Hindlimb muscle (tissue), 1 donor: ENCODE data around the gene JOSD2. TPM values are rescaled to one million over a fixed set of nuclear protein-coding genes. Genes with fewer than 3 reads are reported as not detected.
"Not testable (repeated sequence)": the region's sequence is repeated elsewhere in the genome, so short reads cannot be mapped to it uniquely, and the experiment has no call there.

Experiments
- DNase-seq: peaks from one replicate; pipeline ENCODE4 v3.0.0-alpha.2; 2013
- polyA plus RNA-seq: library from polyadenylated mRNA; unstranded; fragments of 120-200 nt; gene quantifications from one replicate; pipeline ENCODE4 v1.2.1, GENCODE V29; 2013; ENCODE audit not compliant: insufficient read length

Gene JOSD2
- polyA plus RNA-seq, 1 donor, result 28.5 TPM

GRCh38 chr19:50546527-50547221 is 35.7 kb upstream of the JOSD2 start:
- no peak for DNase-seq

- no peak for DNase-seq
These were observed 32.0 kb upstream of the JOSD2 start for GRCh38 chr19:50542943-50543342.

DNA sequence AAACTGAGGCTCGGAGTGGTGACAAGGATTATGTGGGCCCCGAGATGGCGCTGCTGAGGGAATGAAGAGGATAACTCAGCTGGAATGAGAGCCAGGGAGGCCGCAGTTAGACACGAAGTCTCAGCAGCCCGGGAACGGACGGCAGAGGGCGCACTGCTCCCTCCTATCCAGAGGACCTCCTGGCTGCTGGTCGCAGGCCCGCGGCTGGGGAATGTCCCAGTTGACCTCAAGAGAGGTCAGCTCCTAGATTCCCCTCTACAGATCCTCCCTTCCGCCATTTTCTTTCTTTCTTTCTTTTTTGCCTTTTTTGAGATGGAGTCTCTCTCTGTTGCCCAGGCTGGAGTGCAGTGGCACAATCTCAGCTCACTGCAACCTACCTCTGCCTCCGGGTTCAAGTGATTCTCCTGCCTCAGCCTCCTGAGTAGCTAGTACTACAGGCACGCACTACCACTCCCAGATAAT is 26.8 kb upstream of the JOSD2 start:
- DNase-seq, result peak; percentile 65

DNA sequence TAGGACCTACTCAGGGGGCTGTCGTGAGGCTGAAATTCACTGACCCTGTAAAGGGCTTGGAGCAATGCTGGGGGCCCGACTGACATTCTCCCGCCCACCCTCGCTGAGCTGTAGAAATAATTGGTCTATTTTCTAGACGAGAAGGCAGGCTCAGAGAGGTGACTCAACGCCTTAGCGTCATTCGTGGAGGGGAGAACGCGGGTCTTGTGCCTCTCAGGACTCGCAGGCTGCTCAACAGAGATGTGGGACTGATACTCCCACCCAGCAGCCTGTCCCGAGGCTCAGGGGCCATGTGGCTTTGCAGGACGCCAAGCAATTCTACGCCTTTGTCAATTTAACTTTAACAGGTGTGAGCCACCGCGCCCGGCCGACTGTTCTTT is 26.3 kb upstream of the JOSD2 start:
- no peak for DNase-seq

GRCh38 chr19:50536662-50537305 is 25.8 kb upstream of the JOSD2 start:
- DNase-seq, result no peak

DNA sequence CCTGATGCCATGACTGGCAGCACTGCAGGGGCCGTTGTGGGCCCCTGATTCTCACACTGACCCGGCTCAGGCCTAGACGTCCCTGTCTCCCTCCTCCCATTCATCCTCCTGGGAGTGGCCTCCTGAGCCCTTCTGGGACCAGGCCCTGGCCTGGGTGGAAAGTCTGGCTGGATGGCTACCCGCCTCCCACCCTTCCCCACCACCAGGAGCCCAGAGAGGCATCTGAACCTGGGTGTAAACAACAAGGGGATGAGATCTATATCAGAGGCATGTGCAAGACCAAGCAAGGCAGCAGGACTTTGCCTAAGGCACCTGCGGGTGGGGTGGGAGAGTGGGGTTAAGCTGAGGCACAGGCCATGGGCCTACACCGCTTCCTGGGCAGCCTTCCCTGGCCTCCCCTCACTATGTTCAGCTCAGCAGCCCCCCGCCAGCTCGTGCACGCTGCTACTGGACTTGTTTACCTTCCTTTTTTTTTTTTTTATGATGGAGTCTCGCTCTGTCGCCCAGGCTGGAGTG is 24.7 kb upstream of the JOSD2 start:
- no peak for DNase-seq

DNA sequence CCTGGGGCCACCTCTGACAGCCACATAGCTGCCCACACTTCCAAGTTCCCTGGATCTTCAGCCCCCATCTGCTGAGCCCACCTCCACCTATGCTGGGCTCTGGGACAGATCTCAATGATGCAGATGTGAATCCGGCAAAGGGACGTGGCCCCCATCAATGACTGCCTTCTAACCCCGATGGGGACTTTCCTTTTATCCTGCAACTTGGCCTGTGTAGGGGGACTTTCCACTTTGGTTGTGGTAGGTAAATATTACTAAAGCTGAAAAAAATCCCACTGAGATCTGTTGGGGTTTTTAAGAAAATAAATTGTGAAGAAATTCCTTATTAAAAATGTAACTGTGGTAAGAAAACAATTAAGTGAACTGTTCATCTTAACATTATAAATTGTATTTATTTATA is 23.5 kb upstream of the JOSD2 start:
- DNase-seq, result no peak

DNA sequence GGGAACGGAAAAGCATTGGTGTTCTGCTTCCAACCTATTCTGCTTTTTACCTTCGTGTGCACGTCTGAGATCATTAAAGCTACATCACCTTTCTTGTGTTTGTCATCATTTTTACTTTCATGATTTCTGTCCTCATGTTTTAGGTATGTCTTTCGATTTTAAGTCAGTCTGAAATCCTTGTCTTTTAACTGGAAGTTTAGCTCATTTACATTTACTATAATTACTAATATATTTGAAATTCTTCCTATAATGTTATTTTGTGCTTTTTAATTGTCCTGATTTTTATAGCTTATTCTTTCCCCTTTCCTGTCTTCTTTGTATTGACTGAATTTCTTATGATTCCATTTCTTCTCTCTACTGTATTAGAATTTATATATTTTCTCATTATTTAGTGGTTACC is 22.0 kb upstream of the JOSD2 start:
- DNase-seq, result no peak

GRCh38 chr19:50531171-50531612 is 20.2 kb upstream of the JOSD2 start:
- no peak for DNase-seq

DNA sequence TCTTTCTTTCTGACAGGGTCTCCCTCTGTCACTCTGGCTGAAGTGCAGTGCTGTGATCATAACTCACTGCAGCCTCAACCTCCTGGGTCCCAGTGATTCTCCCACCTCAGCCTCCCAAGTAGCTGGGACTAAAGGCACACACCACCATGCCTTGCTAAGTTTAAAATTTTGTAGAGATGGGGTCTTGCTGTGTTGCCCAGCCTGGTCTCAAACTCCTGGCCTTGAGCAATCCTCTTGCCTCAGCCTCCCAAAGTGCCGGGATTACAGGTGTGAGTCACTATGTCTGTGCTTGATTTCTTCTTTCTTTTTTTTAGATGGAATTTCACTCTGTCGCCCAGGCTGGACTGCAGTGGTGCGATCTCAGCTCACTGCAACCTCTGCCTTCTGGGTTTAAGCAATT is 17.1 kb upstream of the JOSD2 start:
- not testable (repeated sequence) for DNase-seq

GRCh38 chr19:50522881-50523280 is 11.9 kb upstream of the JOSD2 start:
- no peak for DNase-seq

DNA sequence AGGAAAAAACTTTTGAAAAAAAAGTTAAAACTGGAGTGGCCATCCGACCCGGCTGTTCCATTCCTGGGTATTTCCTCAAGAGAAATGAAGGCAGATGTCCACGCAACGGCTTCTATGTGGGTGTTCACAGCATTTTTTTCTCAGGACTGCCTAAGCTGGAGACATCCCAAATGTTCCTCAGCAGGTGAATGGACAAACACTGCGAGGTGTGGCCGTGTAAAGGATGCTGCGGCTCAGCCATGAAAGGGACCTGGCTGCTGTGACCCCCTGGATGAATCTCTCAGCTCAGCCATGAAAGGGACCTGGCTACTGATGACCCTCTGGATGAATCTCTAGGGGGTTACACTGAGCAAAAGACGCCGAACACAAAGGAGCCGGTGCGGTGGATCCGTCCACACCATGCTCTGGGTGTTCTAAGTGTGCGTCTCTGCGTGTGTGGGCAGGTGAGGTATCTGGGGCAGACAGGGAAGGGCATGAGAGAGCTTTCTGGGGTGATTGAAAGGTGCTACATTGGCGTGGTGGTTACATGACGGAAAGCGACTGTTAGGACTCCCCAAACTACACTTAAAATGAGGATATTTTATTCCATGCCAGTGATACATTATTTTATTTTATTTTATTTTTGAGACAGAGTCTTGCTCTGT is 10.0 kb upstream of the JOSD2 start:
- DNase-seq, result no peak

GRCh38 chr19:50519006-50519575 is 8.1 kb upstream of the JOSD2 start:
- no peak for DNase-seq

DNA sequence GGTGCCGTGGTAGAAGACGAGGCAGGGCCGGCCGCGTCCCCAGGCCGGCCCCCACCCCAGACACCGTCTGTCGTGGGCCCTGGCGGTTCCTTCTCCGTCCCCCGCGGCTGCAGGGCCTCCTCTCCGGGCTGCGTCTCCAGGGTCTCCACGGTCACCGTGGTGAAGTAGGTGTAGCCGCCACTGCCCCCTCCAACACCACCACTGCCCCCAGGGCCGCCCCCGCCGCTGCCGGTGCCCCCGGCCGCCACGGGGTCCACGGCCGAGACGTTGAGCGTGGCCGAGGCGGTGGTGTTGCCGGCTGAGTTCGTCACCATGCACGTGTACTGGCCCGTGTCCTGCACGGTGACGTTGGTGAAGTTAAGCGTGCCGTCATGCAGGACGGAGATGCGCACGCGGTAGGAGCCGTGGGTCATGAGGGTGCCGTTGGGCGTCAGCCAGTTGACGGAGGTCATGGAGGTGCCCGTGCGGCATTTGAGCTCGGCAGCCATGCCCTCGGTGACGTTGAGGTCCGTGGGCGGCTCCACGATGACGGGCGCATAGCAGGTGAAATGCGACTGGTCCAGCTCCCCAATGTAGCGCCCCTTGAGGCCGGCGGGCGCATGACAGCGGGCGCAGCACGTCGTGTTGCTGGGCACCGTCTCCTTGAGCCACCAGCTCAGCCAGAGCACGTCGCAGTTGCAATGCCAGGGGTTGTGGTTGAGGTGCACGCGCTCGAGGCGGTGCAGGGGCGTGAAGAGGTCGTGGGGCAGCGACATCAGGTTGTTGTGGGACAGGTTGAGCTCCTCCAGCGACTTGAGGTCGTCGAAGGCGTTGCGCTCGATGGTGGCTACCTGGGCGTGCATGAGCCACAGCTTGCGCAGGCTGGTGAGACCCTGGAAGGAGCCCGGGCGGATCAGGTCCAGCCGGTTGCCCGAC is 7.4 kb upstream of the JOSD2 start:
- no peak for DNase-seq

DNA sequence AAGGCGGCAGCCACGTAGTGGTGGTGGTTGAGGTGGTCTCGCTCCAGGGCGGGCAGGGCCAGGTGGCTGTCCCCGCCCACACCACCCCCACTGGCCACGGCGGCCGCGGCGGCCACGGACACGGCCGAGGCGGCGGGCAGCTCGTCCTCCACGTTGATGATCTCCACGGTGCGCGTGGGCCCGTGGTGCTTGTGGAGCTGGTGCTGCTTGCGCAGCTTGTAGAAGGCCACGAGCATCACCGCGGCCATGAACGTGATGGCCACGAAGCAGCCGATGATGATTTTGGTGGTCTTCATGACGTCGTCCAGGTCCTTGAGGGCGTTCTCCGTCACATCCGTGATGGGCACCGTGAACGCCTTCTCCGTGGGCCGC is 6.7 kb upstream of the JOSD2 start:
- no peak for DNase-seq

DNA sequence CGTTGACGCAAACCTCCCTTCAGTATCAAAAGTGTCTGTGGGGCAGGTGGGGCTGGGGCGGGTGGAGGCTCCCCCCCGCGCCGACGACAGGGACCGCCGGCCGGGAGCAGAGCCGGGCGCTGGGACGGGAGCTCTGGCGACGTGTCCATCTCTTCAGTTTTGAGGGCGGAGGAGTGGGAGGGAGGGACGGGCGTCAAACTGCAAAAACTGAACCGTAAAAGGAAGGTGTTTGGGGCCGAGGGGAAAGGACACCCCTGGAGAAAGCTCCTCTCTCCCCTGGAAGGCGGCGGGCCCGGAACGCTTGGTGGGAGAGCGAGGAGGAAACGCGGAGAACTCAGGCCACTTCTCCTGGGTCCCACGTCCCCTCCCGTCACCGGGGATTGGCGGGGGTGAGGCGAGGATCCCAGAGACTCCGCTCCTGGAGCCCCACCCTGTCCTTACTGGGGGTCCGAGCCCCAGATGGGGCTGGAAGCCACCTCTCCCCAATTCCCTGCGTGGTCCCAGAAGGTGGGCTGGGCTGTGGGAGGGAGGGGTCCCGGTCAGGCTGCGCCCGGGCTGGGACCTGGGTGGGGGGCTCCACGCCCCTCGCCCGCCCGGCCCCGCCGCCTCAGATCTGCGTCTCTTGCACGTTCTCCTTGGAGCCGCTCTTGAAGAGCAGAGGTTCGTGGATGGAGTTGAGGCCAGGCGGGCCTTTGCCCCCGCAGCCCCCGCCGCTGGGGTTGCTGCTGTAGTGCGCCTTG is 6.1 kb upstream of the JOSD2 start:
- no peak for DNase-seq

DNA sequence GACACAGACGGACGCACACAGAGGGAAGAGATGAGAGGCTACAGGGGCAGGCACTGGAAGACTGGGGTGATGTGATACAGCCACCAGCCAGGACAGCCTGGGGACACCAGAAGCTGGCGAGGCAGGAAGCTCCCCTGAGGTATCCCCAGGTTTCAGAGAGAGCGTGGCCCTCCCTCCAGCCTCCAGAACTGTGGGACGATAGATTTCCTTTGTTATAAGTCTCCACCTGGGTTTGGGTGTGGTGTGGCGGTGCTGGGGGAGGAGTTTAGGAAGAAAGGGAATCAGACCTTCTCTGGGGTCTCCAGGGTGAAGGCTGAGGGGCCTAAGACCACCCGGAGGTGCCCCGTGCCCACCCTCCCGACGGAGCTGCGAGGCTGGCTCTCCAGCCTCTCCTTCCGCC is 5.5 kb upstream of the JOSD2 start:
- no peak for DNase-seq

GRCh38 chr19:50515168-50515561 is 4.2 kb upstream of the JOSD2 start:
- DNase-seq, result no peak

DNA sequence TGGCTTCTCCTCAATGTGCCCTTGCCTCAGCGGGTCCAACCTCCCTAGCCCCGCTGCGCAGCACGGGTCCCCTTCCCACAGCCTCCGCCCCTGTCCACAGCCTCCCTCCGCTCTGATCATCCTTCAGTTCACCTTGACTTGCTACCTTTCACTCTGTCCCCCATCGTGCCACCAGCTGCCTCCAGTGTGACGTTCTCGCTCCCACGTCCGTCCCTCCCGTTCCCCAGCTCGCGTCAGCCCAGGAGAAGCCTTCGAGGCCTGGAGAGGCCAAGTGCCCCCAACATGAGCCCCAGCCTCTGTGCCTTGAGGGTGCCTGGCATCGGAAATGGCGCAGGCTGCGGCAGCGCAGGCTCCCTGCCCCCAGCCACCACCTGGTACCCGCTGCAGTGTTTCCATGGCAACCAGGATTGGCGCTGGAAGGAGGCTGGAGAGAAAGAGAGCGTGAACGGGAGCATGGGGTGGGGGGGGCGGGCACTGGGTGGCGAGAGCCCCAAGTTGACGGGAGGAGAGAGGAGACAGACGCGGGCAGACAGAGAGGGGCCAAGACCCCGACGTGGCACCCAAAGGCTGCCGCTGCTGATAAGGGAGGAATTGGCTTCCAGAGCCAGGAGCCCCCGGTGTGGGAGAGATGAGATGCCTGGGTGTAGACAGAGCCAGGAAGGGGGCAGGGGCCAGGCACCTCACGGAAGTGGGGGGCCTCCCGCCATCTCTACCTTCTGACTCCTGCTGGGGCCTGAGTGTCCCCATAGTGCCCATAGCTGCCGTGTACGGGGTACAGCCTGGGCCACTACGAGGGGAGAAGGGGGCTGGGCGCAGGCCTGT is 3.6 kb upstream of the JOSD2 start:
- DNase-seq, result no peak

- DNase-seq, result no peak
These were observed 2.9 kb upstream of the JOSD2 start, which contains the start of gene ASPDH for GRCh38 chr19:50513746-50514345. ASPDH (minus strand) TSS chr19:50513913; CDS start chr19:50513823, 90 bp downstream.
